ENCODE data around the gene AIFM2. TPM values are rescaled to one million over a fixed set of nuclear protein-coding genes. Genes with fewer than 3 reads are reported as not detected.

Gene AIFM2
- total and polyA plus RNA-seq, 2 experiments from 2014 or later = 5.7 to 8.1 TPM

GRCh38 chr10:70067586-70067985 lies 65.0 kb downstream of the AIFM2 start:
- no peak for DNase-seq
- Histone ChIP-seq H3K27ac (no peak overlapping the region), H3K36me3 (ENCODE audit: low read depth) (no peaks in the 10 kb centered on the region), H3K79me2 (ENCODE audit: insufficient read depth) (no peaks in the 10 kb centered on the region), H3K9me2 (ENCODE audit: insufficient read depth) (no peaks in the 10 kb centered on the region), H2AFZ (no peak overlapping the region), H3F3A (ENCODE audit: insufficient read depth) (no peaks in the 10 kb centered on the region), H3K9ac (no peak overlapping the region), H3K27me3 (replicated peaks; ENCODE audit: insufficient read depth) (no peaks in the 10 kb centered on the region), H3K9me3 (ENCODE audit: low read depth) (no peaks in the 10 kb centered on the region), H3K4me2 (ENCODE audit: unreplicated experiment) (no peak overlapping the region), H4K20me1 (ENCODE audit: insufficient read depth) (no peaks in the 10 kb centered on the region), H3K4me3 (no peak overlapping the region), H3K4me1 (ENCODE audit: insufficient read depth) (no peaks in the 10 kb centered on the region)
- in situ Hi-C loops (cut with MboI) = no loop called here
- TF ChIP-seq EZH2 (IDR thresholded peaks at IDR 0.05; ENCODE audit: insufficient read depth, poor library complexity, severe bottlenecking) (no peak), EZH2phosphoT487 (IDR thresholded peaks at IDR 0.05; ENCODE audit: insufficient read depth, low read depth) (no peak)
- 82 to 95% methylated on average over 2 of the region's 2 CpGs for WGBS, 2 experiments (ENCODE audit: low coverage in 1 of 2, low lambda C conversion rate in 2 of 2, missing lambda C conversion rate in 2 of 2)

- H3K79me2 ChIP-seq (ENCODE audit: insufficient read depth) = no peaks in the 10 kb centered on the region
- no peak for DNase-seq
- no peaks in the 10 kb centered on the region for H3K36me3 ChIP-seq (ENCODE audit: low read depth)
- no peaks in the 10 kb centered on the region for H3K27me3 ChIP-seq (replicated peaks; ENCODE audit: insufficient read depth)
- TF ChIP-seq EZH2phosphoT487 (IDR thresholded peaks at IDR 0.05; ENCODE audit: insufficient read depth, low read depth) (no peak), EZH2 (IDR thresholded peaks at IDR 0.05; ENCODE audit: insufficient read depth, poor library complexity, severe bottlenecking) (no peak)
- H3K9ac ChIP-seq = no peak overlapping the region
- H3K4me3 ChIP-seq = no peak overlapping the region
- no peaks in the 10 kb centered on the region for H3K9me2 ChIP-seq (ENCODE audit: insufficient read depth)
- no peak overlapping the region for H2AFZ ChIP-seq
- H3K4me2 ChIP-seq (ENCODE audit: unreplicated experiment) = no peak overlapping the region
- H3K9me3 ChIP-seq (ENCODE audit: low read depth) = no peaks in the 10 kb centered on the region
- H4K20me1 ChIP-seq (ENCODE audit: insufficient read depth) = no peaks in the 10 kb centered on the region
- in situ Hi-C loops (cut with MboI) = no loop called here
- H3K4me1 ChIP-seq (ENCODE audit: insufficient read depth) = no peaks in the 10 kb centered on the region
- H3K27ac ChIP-seq = no peak overlapping the region
- WGBS, 2 experiments (ENCODE audit: low coverage in 1 of 2, low lambda C conversion rate in 2 of 2, missing lambda C conversion rate in 2 of 2) = 85 to 90% methylated on average over 3 of the region's 3 CpGs
- no peaks in the 10 kb centered on the region for H3F3A ChIP-seq (ENCODE audit: insufficient read depth)
Observed at GRCh38 chr10:70066190-70066589, 66.4 kb downstream of the AIFM2 start.

GRCh38 chr10:70064486-70064885 lies 68.1 kb downstream of the AIFM2 start:
- no peak overlapping the region for H3K4me2 ChIP-seq (ENCODE audit: unreplicated experiment)
- no peaks in the 10 kb centered on the region for H3F3A ChIP-seq (ENCODE audit: insufficient read depth)
- H3K79me2 ChIP-seq (ENCODE audit: insufficient read depth) = no peaks in the 10 kb centered on the region
- H3K9me3 ChIP-seq (ENCODE audit: low read depth) = no peaks in the 10 kb centered on the region
- in situ Hi-C loops (cut with MboI) = no loop called here
- no peaks in the 10 kb centered on the region for H3K9me2 ChIP-seq (ENCODE audit: insufficient read depth)
- no peak overlapping the region for H3K9ac ChIP-seq
- H4K20me1 ChIP-seq (ENCODE audit: insufficient read depth) = no peaks in the 10 kb centered on the region
- no peaks in the 10 kb centered on the region for H3K36me3 ChIP-seq (ENCODE audit: low read depth)
- 79 to 84% methylated on average over 4 of the region's 4 CpGs for WGBS, 2 experiments (ENCODE audit: low coverage in 1 of 2, low lambda C conversion rate in 2 of 2, missing lambda C conversion rate in 2 of 2)
- no peaks in the 10 kb centered on the region for H3K27me3 ChIP-seq (replicated peaks; ENCODE audit: insufficient read depth)
- H3K4me3 ChIP-seq = no peak overlapping the region
- no peak for DNase-seq
- H3K4me1 ChIP-seq (ENCODE audit: insufficient read depth) = no peaks in the 10 kb centered on the region
- H2AFZ ChIP-seq = no peak overlapping the region
- H3K27ac ChIP-seq = no peak overlapping the region
- no peak for TF ChIP-seq EZH2phosphoT487 (IDR thresholded peaks at IDR 0.05; ENCODE audit: insufficient read depth, low read depth)
- TF ChIP-seq EZH2 (IDR thresholded peaks at IDR 0.05; ENCODE audit: insufficient read depth, poor library complexity, severe bottlenecking) = no peak

GRCh38 chr10:70063418-70064098 lies 69.1 kb downstream of the AIFM2 start:
- Histone ChIP-seq H3K9ac (no peak overlapping the region), H3K79me2 (ENCODE audit: insufficient read depth) (no peaks in the 10 kb centered on the region), H3K36me3 (ENCODE audit: low read depth) (no peaks in the 10 kb centered on the region), H3K9me2 (ENCODE audit: insufficient read depth) (no peaks in the 10 kb centered on the region), H3K9me3 (ENCODE audit: low read depth) (no peaks in the 10 kb centered on the region), H4K20me1 (ENCODE audit: insufficient read depth) (no peaks in the 10 kb centered on the region), H3K27me3 (replicated peaks; ENCODE audit: insufficient read depth) (no peaks in the 10 kb centered on the region), H2AFZ (no peak overlapping the region), H3K4me1 (ENCODE audit: insufficient read depth) (no peaks in the 10 kb centered on the region), H3K4me2 (ENCODE audit: unreplicated experiment) (no peak overlapping the region), H3K27ac (no peak overlapping the region), H3K4me3 (no peak overlapping the region), H3F3A (ENCODE audit: insufficient read depth) (no peaks in the 10 kb centered on the region)
- TF ChIP-seq EZH2 (IDR thresholded peaks at IDR 0.05; ENCODE audit: insufficient read depth, poor library complexity, severe bottlenecking) (no peak), EZH2phosphoT487 (IDR thresholded peaks at IDR 0.05; ENCODE audit: insufficient read depth, low read depth) (no peak)
- no peak for DNase-seq
- in situ Hi-C loops (cut with MboI) = no loop called here
- WGBS, 2 experiments (ENCODE audit: low coverage in 1 of 2, low lambda C conversion rate in 2 of 2, missing lambda C conversion rate in 2 of 2) = 80 to 81% methylated on average over 10 of the region's 10 CpGs

Other genes starting within 250 kb of the AIFM2 start
- 9.2 and 14.7 TPM in 2 replicates for gene MACROH2A2, start 80.0 kb downstream of the AIFM2 start, total RNA-seq (2014; rRNA removed; shearing (Covaris generic))
- 11.4 and 11.7 TPM in 2 replicates for gene MACROH2A2, start 80.0 kb downstream of the AIFM2 start, polyA plus RNA-seq (2016; fragmentation: Nextera tagmentation; extraction: Ambion mirVana)
- gene TYSND1, start 13.9 kb upstream of the AIFM2 start, total RNA-seq (2014; rRNA removed; shearing (Covaris generic)) = 6.4 and 8.1 TPM in 2 replicates
- gene TYSND1, start 13.9 kb upstream of the AIFM2 start, polyA plus RNA-seq (2016; fragmentation: Nextera tagmentation; extraction: Ambion mirVana) = 3.9 and 4.0 TPM in 2 replicates
- gene SAR1A, start 37.7 kb upstream of the AIFM2 start, total RNA-seq (2014; rRNA removed; shearing (Covaris generic)) = 153 and 163 TPM in 2 replicates
- gene SAR1A, start 37.7 kb upstream of the AIFM2 start, polyA plus RNA-seq (2016; fragmentation: Nextera tagmentation; extraction: Ambion mirVana) = 181 and 186 TPM in 2 replicates
- 105 and 117 TPM in 2 replicates for gene PPA1, start 100.6 kb upstream of the AIFM2 start, total RNA-seq (2014; rRNA removed; shearing (Covaris generic))
- 103 and 110 TPM in 2 replicates for gene PPA1, start 100.6 kb upstream of the AIFM2 start, polyA plus RNA-seq (2016; fragmentation: Nextera tagmentation; extraction: Ambion mirVana)
- gene NPFFR1, start 151.2 kb upstream of the AIFM2 start, total RNA-seq (2014; rRNA removed; shearing (Covaris generic)) = not detected in 2 replicates
- gene NPFFR1, start 151.2 kb upstream of the AIFM2 start, polyA plus RNA-seq (2016; fragmentation: Nextera tagmentation; extraction: Ambion mirVana) = not detected in 2 replicates
- gene LRRC20, start 249.8 kb upstream of the AIFM2 start, total RNA-seq (2014; rRNA removed; shearing (Covaris generic)) = 4.9 and 6.6 TPM in 2 replicates
- 1.5 and 1.8 TPM in 2 replicates for gene LRRC20, start 249.8 kb upstream of the AIFM2 start, polyA plus RNA-seq (2016; fragmentation: Nextera tagmentation; extraction: Ambion mirVana)

All from GM23248 (cell line).